ENCODE results near the gene CELA3B. TPM values are rescaled to one million over a fixed set of nuclear protein-coding genes. Genes with fewer than 3 reads are reported as not detected.
"Not testable (repeated sequence)": the region's sequence is repeated elsewhere in the genome, so short reads cannot be mapped to it uniquely, and the experiment has no call there.

CELA3B gene, protein sequence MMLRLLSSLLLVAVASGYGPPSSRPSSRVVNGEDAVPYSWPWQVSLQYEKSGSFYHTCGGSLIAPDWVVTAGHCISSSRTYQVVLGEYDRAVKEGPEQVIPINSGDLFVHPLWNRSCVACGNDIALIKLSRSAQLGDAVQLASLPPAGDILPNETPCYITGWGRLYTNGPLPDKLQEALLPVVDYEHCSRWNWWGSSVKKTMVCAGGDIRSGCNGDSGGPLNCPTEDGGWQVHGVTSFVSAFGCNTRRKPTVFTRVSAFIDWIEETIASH
- not detected in 2 replicates for polyA plus RNA-seq (2014; cell fraction: cytosol; rRNA removed)
- polyA plus RNA-seq (2014; cell fraction: nucleus; rRNA removed), result not detected in 2 replicates

DNA sequence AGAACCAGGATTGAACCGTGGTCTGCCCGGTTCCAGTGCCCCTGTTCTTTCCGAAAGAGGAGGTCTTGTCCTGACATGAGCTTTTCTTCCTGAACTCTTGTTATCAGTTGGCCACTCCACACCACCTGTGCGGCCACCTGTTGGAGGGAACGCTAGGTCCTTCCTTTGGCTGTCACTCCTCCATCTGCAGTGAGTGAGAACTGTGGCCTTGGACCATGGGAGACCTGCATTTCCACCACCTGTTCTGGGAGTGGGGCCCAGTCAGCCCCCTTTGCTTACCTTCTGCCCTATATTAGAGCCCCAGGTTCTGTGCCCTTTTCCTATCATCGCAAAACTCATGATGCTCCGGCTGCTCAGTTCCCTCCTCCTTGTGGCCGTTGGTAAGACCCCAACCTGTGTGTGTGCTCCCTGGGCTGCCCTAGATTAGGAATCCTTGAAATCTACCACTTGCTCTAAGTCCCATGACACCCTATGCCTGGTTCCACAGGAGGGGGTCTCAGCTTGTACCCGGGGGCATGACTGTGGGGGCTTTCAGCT is at the start of gene CELA3B:
TSS of gene CELA3B (plus strand) at position 320 of the 537 bp plus-strand sequence. CDS start at position 338, 18 bp downstream.
- not testable (repeated sequence) for DNase-seq (ENCODE audit: low spot score)

DNA sequence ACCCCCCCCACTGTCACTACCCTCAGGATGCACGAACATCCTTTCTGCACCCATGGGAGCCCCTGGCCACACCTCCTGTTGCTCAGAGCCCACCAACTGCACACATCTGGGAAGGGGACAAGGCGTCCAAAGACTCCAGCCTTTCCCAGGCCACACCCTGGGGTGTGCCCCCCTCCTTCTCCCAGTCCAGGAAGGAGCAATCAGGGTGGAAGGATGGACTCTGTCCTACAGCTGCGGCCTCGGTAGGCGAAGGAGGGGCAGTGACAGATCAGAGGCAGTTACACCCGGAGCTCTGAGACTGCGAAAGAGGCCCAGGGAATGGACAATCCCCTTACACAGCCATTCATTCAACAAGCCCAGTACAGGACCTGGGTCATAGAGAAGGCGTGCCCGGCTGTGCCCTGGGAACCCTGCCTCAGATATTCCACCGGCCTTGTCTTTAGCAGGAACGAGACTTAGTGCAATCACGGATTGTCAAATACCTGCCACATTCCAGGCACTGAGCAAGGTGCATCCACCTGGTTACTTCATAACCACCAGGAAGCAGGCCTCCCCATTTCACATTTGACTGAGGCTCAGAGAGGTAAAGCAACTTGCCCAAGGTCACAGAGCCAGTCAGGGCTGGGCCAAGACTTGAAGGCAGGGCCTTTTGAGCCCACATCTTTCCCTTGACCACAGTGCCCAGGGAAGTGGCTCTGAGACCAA is 49.1 kb upstream of the CELA3B start:
- no peak for DNase-seq (ENCODE audit: low spot score)

DNA sequence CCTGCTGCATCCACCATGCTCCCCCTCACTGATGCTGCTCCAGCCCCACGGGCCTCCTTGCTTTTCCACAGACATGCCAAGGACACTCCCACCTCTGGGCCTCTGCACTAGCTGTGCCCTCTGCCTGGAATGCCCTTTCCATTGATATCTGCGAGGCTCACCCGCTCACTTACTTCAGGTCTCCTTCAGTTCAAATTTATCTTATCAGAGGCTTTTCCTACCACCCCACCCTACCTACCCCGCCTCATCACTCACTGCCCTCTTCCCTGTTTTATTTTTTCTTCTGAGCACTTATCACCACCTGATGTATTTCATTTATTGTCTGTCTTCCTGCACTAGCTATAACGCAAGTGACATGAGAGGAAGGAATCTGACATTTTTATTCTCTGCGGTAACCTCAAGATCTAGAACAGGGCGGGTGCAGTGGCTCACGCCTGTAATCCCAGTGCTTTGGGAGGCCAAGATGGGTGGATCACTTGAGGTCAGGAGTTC is 46.7 kb upstream of the CELA3B start:
- DNase-seq (ENCODE audit: low spot score), result no peak

DNA sequence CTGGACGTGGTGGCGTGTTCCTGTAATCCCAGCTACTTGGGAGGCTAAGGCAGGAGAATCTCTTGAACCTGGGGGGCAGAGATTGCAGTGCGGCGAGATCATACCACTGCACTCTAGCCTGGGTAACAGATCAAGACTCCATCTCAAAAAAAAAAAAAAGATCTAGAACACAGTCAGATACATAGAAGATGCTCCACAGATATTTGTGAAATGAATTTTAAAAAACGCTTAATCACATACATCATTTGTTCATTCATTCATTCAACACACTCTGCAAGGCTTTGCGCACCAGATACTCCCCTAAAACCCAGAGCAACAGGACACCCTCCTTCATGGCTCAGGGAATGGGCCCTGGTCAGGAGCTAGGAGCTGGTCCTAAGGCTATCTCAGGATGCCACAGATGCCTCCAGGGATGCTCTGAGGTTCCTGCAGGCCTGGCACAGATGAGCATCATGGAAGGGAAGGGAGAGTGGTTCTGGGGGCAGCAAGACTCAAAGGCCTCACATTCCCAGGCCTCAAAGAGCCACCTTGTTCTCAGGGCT is 46.1 kb upstream of the CELA3B start:
- no peak for DNase-seq (ENCODE audit: low spot score)

DNA sequence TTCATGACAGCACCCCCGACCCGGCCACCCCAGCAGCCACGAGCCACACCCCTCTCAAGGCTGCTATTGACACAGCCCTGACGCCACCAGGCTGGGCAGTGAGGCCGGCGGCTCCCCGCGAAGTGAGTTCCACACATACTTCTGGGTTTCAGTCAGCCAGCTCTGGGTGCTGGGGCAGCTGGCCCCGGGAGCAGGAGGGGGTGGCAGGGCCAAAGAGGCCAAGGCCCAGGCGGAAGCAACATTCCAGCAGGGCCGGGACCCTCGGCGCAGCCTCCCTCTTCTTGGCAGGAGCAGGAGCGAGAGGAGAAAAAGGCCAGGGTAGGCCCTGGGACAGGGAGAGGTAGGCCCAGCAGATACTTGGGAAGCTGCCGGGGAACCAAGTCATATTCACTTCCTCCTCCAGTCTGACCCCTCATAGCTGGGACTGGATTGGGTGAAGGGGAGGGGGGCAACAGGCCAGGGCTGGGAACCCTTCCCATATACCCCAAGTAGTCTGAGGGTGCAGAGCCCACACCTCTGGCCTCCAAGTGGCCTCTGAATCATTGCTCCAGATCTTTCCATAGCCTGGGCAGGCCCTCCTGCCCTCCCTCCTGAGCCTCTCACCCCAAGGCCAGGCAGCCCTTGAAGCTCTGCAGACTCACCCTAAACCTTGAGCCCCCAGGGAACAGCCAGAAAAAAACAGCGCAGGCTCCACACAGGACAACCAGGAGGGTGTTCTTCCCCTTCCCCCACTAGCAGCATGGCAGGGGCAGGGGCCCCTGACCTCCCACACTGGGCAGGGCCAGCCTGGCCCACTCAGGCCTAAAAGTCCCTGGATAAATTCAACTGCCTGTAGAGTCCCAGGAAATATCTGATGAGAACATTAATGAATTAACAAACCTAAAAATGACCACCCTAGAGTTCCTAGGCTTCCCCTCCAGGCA is 45.4 kb upstream of the CELA3B start:
- no peak for DNase-seq (ENCODE audit: low spot score)

DNA sequence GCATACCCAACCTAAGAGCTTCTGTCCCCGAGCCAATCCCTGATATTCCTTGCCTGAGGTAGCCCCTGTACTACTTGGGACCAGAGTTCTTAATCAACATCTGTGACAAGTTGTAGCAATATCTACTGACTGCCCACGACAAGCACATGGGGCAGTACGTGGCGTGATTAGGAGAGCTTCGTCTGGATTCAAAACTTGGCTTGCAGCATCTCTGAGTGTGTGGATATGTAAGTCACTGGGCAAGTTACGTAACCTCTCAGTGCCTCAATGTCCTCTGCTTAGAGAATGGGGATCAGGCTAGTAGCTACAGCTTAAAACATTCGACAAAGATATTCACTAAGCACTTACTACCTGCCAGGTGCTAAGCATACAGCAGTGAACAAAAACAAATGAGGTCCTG is 44.7 kb upstream of the CELA3B start:
- DNase-seq (ENCODE audit: low spot score), result no peak

DNA sequence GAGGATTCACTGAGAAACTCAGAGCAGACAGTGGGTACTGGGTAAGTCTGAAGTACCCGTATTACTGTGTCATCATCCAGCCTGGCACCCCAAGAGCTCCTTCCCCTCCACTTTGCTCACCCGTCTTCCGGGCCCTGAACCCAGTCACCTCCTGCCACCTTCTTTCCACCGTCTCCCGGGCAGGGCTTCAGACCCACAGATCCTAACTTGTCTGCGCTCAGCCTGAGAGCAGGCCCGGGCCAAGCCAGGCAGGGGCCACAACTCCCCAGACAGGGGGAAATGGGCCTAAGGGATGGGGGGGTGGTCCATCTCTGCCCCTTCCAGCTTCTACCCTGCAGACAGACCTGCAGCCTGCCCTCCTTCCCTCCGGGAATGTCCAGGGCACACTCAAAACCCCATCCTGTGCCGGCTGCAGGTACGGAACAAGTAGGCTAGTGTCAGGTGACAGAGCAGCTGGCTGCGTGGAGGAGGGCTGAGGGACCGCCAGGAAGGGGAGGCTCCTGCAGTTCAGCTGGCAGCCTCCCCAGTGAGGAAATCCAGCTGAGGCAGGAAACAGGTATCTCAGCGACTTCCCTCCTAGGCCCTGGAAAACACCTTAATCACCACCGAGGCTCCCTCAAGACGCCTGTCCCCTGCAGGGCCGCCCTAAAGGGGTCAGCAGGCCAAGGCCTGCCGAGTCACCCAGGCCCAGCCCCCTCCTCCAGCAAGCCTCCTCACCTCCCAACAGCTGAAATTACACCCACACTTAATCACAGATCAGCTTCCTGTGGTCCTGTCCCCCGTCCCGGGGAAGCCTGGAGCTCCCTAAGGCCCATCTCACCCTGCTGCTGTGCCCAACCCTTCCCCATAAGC is 43.2 kb upstream of the CELA3B start:
- DNase-seq (ENCODE audit: low spot score), result no peak

DNA sequence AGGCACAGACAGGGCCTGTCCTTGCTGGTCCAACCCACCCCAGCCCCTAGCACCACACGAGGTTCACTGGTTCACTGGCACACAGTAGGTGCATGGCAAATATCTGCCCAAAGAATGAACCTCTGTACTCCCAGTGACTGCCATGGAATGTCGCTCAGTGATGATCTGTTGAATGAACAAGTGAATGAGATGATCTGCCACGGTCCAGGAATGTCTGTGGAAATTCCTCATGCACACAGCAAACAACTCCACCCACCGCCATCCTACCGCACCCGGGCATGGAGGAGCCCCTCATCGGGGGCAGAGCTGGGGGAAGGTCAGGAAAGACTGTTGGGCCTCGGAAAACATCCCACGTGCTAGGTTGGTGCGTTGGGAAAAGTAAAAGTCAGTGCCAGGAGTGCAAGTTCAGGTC is 41.4 kb upstream of the CELA3B start:
- DNase-seq (ENCODE audit: low spot score), result no peak

DNA sequence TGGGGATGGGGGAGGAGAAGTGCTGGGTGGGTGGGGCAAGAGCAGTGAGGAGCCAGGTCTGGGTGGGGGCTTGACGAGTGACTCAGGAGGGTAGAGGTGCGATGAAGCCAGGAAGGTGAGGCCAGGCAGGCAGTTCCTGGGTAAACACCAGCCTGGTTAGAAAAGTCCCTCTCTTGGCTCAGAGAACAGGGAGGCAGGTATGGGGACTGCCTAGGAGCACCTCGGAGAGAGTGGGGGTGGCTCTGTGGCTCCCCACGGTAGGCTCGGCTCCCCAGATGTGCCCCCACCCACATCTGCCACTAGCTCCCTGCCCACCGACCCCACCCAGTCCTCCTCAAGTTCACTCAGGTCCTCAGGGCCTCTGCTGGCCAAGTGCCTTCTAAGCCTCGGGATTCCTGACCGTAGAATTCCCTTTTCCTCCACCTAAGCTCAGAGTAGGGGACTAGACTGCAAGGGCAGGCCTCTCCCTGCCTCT is 40.9 kb upstream of the CELA3B start:
- DNase-seq (ENCODE audit: low spot score), result no peak

DNA sequence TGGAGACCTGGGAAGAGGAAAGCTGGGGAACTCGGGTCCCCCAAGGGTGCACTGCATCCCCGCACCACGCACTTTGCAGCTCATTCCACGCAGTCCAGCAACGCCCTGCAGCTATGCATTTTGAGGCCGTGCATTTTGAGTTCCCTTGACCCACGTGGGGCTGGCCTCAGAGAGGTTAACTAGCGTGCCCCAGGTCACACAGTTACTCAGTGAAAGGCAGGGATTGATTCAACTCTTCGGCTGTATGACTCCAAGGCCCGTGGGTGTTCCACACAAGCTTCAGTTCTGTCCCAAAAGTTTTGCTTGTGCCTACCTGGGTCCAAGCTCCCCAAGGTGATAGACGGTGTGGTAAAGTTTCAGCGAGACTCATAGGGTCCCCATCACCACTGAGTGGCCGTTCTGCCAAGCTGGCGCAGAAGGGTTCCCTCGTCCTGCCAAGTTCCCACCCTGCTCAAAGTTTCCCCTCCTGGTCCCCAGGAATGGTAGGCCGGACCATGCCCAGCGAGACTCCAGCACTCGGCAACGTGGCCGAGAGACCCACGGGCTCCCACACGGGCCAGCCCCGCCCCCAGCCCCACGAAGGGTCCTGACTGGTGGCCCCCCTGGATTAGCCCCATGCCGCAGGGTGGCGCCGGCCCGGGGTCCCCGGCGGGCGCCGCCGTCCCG is 40.3 kb upstream of the CELA3B start:
- no peak for DNase-seq (ENCODE audit: low spot score)

DNA sequence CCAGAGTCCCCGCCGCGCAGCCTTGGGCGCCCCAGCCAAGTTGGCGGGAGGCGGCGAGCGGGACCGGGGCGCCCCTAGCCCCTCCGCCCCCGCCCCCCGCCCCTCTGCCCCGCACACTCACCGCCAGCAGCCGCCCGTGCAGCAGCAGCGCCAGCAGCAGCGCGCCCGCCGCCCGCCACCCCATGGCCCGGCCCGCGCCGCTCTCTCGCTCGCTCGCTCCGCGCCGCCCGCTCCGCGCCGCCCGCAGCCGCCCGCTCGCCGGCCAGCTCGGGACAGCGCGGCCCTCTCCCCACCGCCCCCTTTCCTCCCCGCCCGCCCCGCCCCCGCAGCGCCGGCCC is 39.8 kb upstream of the CELA3B start, which contains the start of gene HSPG2:
TSS of gene HSPG2 (minus strand) at position 277 of the 338 bp plus-strand sequence. CDS start at position 184, 93 bp downstream.
- no peak for DNase-seq (ENCODE audit: low spot score)

DNA sequence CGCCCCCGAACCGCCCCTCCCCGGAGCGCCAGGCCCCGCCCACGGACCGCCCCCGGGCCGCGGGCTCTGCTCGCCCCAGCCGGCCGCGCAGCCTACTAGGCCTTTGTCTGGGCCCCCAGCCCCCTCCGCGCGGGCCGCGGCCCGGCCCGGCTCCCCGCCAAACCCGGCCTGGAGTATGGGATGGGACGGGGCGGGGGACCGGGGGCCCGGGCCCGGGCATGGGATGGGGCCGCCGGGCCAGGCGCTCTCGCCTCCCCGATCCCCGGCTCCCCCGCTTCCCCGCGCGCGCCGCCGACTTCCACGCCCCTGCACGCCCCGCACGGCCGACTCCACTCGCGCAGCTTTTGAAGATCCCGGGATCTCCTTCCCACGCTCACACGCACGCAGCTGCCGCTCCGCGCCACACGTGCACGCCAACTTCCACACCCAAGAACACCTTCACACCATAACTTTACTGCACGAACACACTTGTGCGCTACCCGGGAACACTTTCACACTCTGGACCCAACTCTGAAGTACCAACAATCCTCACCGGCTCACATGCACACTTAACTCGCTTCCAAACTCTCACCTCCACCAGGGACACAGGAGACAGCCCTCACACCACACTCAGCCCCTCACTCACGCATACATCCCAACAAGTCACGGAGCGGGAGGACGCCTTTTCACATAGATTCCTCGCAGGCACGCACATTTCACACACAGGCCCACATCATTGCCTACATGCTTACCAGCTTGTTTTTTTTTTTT is 39.3 kb upstream of the CELA3B start:
- DNase-seq (ENCODE audit: low spot score), result peak; percentile 64

DNA sequence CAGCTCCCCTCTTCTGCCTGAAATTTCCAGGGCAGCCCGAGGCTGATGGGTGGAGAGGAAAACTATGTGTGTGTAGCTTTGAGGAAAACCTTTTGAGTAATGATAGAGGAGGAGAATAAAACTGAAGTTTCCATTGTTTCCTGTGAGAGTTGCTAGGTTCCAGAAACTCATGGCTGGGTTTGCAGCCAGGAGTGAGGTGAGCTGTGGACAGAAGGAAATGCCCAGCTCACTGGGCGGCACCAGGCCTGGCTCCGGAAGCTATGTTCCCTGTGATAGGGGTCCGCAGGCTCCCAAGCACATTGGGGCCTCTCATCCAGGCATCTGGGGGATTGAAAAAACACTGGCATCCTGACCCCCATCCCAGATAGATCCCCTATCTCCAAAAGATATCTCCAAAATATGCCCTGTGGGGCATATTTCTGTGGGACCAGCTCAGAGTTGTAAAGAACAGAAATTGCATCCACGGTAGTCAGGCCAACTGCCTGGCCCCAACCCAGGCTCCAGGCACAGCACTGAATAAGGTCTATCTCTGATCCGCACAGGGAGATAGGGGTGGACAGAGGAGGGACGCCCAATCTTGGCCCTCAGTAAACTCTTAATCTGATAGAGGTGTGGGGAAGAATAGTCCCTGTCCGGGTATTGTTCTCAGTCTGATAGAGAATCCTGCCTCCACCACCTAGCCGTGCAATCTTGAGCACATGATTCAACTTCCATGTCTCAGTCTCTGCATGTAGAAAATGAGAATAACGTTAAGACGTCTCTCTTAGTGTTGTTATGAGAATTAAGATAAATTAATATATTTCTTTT is 37.9 kb upstream of the CELA3B start:
- DNase-seq (ENCODE audit: low spot score), result no peak

DNA sequence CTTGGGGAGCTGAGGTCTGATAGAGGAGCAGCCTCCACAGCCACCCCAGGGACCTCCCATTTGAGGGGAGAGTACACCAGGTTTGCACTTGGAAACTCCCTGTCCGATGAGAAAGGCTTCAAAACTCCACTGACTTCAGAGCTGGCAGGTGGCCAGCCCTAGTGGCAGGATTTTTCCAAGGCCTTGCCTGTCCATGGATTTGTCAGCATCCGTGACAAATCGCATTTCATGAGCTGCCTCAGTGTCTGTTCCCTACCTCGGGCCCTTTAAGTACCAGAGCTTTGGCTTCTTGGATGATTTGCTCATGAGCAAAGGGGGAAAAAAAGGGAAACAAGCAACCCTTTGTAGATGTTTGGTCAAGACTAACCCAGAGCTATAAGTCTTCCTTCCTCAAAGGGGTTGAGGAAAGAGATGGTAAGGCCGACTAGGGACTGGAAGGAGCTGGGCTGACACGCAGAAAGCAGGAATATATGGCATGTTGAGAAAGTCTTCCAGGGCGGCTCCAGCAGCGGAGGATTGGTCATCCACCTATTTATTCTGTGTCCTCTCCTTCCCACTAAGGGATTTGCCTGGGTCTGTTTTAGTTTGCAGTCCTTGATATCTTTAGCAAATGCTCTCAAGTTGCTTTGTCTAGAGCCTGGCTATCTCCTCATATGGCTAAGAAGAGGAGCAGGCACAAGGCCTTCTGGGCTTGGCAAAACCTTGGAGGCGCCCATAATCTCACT is 37.0 kb upstream of the CELA3B start:
- DNase-seq (ENCODE audit: low spot score), result peak; percentile 51

DNA sequence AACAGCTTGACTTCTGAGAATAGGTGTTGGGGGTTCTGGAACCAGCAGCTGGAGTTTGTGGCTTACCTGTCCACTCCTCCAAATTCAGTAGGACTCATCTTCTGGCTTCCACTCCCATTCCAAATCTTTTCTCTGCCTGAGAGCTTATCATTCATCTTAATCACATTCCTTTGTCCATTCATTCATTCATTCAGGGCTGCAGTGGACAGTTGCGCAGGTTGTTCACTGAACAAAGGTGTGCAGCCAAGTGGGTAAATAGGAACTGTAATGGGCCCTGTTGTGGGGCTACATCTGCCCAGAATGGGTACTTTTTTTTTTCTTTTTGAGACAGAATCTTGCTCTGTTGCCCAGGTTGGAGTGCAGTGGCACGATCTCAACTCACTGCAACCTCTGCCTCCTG is 36.3 kb upstream of the CELA3B start:
- DNase-seq (ENCODE audit: low spot score), result no peak

DNA sequence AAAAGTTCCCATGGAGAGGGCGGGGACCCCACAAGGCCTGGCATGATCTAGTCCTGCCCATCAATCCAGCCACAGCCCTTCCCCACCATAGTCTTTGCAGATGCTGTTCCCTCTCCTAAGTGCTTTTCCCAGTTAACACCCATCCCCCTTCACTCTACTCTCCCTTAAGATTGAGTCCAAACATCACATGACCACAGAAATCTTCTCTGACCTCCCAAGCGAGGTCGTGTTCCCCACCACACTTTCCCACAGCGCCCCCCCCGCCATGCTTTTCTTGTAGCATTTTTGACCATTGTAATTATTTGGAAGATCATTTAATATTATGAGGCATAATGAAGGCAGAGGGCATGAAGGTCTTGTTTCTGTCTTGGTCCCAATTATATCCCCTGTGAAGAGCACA is 35.5 kb upstream of the CELA3B start:
- no peak for DNase-seq (ENCODE audit: low spot score)

DNA sequence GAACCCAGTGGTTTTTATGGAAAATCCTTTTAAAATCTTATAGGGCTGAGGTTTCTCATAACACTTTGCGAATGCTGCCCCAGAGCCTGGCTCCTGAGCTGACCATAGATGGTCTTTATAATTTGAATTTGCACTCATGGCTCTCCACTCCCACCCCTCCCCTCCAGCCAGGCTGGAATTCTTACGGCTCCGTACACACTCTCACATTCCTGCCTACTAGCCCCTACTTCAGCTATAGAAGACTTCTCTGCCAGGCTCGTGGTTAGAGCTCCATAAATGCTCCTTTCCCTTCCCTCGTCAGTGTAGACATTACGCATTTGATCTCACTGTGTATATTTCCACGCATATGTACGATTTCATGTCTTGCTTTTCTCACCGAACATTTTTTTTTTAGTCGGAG is 34.4 kb upstream of the CELA3B start:
- DNase-seq (ENCODE audit: low spot score), result no peak
